K562 (cell line): ENCODE measurements around the gene KRT36. TPM values are rescaled to one million over a fixed set of nuclear protein-coding genes. Genes with fewer than 3 reads are reported as not detected.

Source experiments
- ATAC-seq: fragments of 200-7000 bp; cut with Tn5 transposase; 3 replicates; pipeline ENCODE4 v1.9.1; 2020; ENCODE audit warnings: moderate library complexity
- BruUV-seq: library from RNA; stranded (reverse); fragments of 400-500 nt; replicated peaks from 2 replicates; lab custom pipeline; 2021; lab: Mats Ljungman, UMichigan
- CTCF ChIA-PET: fragments of 300-600 bp; formaldehyde crosslinking; extraction: SDS; loops from one replicate; lab custom pipeline; 2021; ENCODE audit warnings: low intra/inter-chr PET ratio; lab: Yijun Ruan, JAX
- POLR2A ChIA-PET: fragments of 300-600, 350-650 bp; sonication (Branson Sonifier 250); formaldehyde crosslinking; extraction: SDS; loops from one replicate; lab custom pipeline; 2021; ENCODE audit warnings: antibody characterized with exemption, inconsistent platforms; lab: Yijun Ruan, JAX
- DNase-seq, 4 experiments: peaks; one replicate each; pipeline versions ENCODE4 v3.0.0 to v3.0.0-alpha.2; 2011 to 2018; ENCODE audit warnings: low spot score in 3 of 4, mixed read lengths in 3 of 4; ENCODE audit errors: extremely low read depth in 1 of 4
- FAIRE-seq: peaks from 2 replicates; lab custom pipeline; 2011; peaks lifted over from hg19 to GRCh38; lab: Jason Lieb, UNC
- H2AFZ ChIP-seq: 2 replicates; pipeline ENCODE4 v1.6.0; 2011; ENCODE audit warnings: low read depth, low read length, control low read depth, inconsistent platforms
- H3K27ac ChIP-seq: fragments of 200-600 bp; 3 replicates; pipeline ENCODE4 v1.8.0; 2011; ENCODE audit warnings: low read depth, mild to moderate bottlenecking, control low read depth, inconsistent platforms, low read length, moderate library complexity, mixed read lengths; ENCODE audit errors: extremely low read depth
- H3K27me3 ChIP-seq, 2 experiments: fragments of 300-600 bp in 1 of 2; 2 replicates in 1 of 2; 3 replicates in 1 of 2; pipeline versions ENCODE4 v1.6.0 to v1.8.0; 2011; ENCODE audit warnings: inconsistent platforms in 2 of 2, low read length in 2 of 2, mild to moderate bottlenecking in 1 of 2, mixed read lengths in 1 of 2, moderate library complexity in 1 of 2; ENCODE audit not compliant: control insufficient read depth in 2 of 2, insufficient read depth in 2 of 2
- H3K36me3 ChIP-seq: fragments of 300-600 bp; 3 replicates; pipeline ENCODE4 v1.8.0; 2011; ENCODE audit warnings: mild to moderate bottlenecking, low read length, inconsistent platforms; ENCODE audit not compliant: control insufficient read depth, insufficient read depth
- H3K4me1 ChIP-seq, 2 experiments: fragments of 200-600 bp in 1 of 2; replicated peaks in 1 of 2; 2 replicates in 1 of 2; 3 replicates in 1 of 2; pipeline versions ENCODE4 v1.5.1 to v1.8.0; 2011; ENCODE audit warnings: inconsistent platforms in 2 of 2, low read length in 2 of 2, mild to moderate bottlenecking in 1 of 2, mixed read lengths in 1 of 2, moderate library complexity in 1 of 2; ENCODE audit not compliant: control insufficient read depth in 2 of 2, insufficient read depth in 2 of 2
- H3K4me2 ChIP-seq: 2 replicates; pipeline ENCODE4 v1.6.1; 2011; ENCODE audit warnings: low read length, control low read depth, inconsistent platforms, mixed read lengths; ENCODE audit not compliant: insufficient read depth
- H3K4me3 ChIP-seq: fragments of 200-600 bp; sonication (generic), shearing (Covaris generic); 2 replicates; pipeline ENCODE4 v1.5.1; 2016; ENCODE audit warnings: control low read depth, inconsistent platforms
- H3K79me2 ChIP-seq: fragments of 200-600 bp; 3 replicates; pipeline ENCODE4 v1.8.0; 2011; ENCODE audit warnings: low read length, inconsistent platforms; ENCODE audit not compliant: control insufficient read depth, insufficient read depth
- H3K9ac ChIP-seq, 2 experiments: 2 replicates each; pipeline versions ENCODE4 v1.6.0 to v1.6.1; 2011; ENCODE audit warnings: low read depth in 2 of 2, low read length in 2 of 2, control low read depth in 1 of 2, inconsistent platforms in 1 of 2, mild to moderate bottlenecking in 1 of 2, mixed read lengths in 1 of 2; ENCODE audit not compliant: insufficient read depth in 1 of 2
- H3K9me1 ChIP-seq: one replicate; pipeline ENCODE4 v1.6.0; 2011; ENCODE audit warnings: inconsistent platforms, mild to moderate bottlenecking, low read length, moderate library complexity; ENCODE audit not compliant: control insufficient read depth, insufficient read depth
- H3K9me3 ChIP-seq: replicated peaks from 2 replicates; pipeline ENCODE4 v1.5.1; 2011; ENCODE audit warnings: low read depth, low read length, inconsistent platforms; ENCODE audit not compliant: control insufficient read depth, insufficient read depth
- H4K20me1 ChIP-seq: replicated peaks from 2 replicates; pipeline ENCODE4 v1.6.1; 2011; ENCODE audit warnings: low read length, inconsistent platforms, mixed read lengths; ENCODE audit not compliant: control insufficient read depth, insufficient read depth
- CTCF ChIP-seq, 3 experiments: IDR thresholded peaks in 2 of 3; conservative IDR thresholded peaks in 1 of 3; 2 replicates each; pipeline ENCODE4 v1.5.1; 2011 to 2012; ENCODE audit warnings: low read length in 3 of 3, mild to moderate bottlenecking in 3 of 3, control low read depth in 2 of 3, improper control_type of control experiment in 1 of 3, inconsistent platforms in 1 of 3, low read depth in 1 of 3, mixed read lengths in 1 of 3, moderate library complexity in 1 of 3; ENCODE audit not compliant: insufficient read depth in 2 of 3
- DACH1 ChIP-seq: fragments of 450-650 bp; IDR thresholded peaks from 2 replicates; pipeline ENCODE4 v1.6.1; 2018; ENCODE audit not compliant: partially characterized antibody
- ELK3 ChIP-seq: fragments of 450-650 bp; formaldehyde crosslinking; IDR thresholded peaks from 2 replicates; pipeline ENCODE4 v1.4.0; 2020; ENCODE audit warnings: mild to moderate bottlenecking
- ETS1 ChIP-seq: conservative IDR thresholded peaks from 2 replicates; pipeline ENCODE4 v1.6.1; 2011; ENCODE audit warnings: low read depth, mild to moderate bottlenecking, low read length; ENCODE audit not compliant: control insufficient read depth
- HIVEP1 ChIP-seq: fragments of 250-450 bp; sonication (Bioruptor Pico); IDR thresholded peaks from 2 replicates; pipeline ENCODE4 v1.4.0; 2020; ENCODE audit warnings: mild to moderate bottlenecking
- MEIS2 ChIP-seq: fragments of 450-650 bp; IDR thresholded peaks from 2 replicates; pipeline ENCODE4 v1.6.1; 2014; ENCODE audit warnings: mild to moderate bottlenecking; ENCODE audit not compliant: partially characterized antibody
- WGBS: fragments of 100-300 bp; shearing (Covaris generic); methylation state at CpG from one replicate; pipeline ENCODE4 v1.1.6; 2016; ENCODE audit warnings: low coverage, mixed read lengths; ENCODE audit not compliant: insufficient coverage; ENCODE audit errors: missing lambda C conversion rate; 5-methylcytosine and 5-hydroxymethylcytosine counted together
- in situ Hi-C: fragments of 300-500 bp; cut with MboI; formaldehyde crosslinking; loops from 4 replicates; pipeline ENCODE4 v1.15.0; 2018; ENCODE audit warnings: inconsistent platforms, mixed read lengths
- intact Hi-C: fragments of 100-400 bp; cut with micrococcal nuclease; formaldehyde crosslinking; loops from 2 replicates; pipeline ENCODE4 v1.14.2; 2022
- polyA plus RNA-seq, 8 experiments: library from polyadenylated mRNA; depleted of rRNA in 4 of 8; stranded (reverse) in 5 of 8; unstranded in 3 of 8; fragments of >200 nt; fragmentation: Nextera tagmentation in 2 of 8; fragmentation: Illumina TruSeq in 1 of 8; extraction: Ambion mirVana in 2 of 8; extraction: Trizol in 1 of 8; gene quantifications; 2 replicates each; pipeline versions ENCODE4 v1.2.1 to v1.2.3, GENCODE V29; 2011 to 2014; ENCODE audit warnings: inconsistent platforms in 1 of 8, missing spikeins in 1 of 8
- total RNA-seq, 7 experiments: library from RNA; depleted of rRNA in 6 of 7; stranded (reverse); fragments of >200 nt in 6 of 7; fragmentation: Illumina TruSeq in 2 of 7; extraction: Trizol in 2 of 7; gene quantifications; 2 replicates each; pipeline versions ENCODE4 v1.2.1 to v1.2.3, GENCODE V29; 2011 to 2021; ENCODE audit warnings: low replicate concordance in 1 of 7

Gene KRT36
- total and polyA plus RNA-seq, 9 of the 15 experiments (the other 6 are each of a cell fraction or from before 2014, with no cell fraction given) = 0.04 TPM; not detected in 8

- H4K20me1 ChIP-seq = no peaks in the 10 kb centered on the region
- H2AFZ ChIP-seq = no peak overlapping the region
- H3K4me3 ChIP-seq = no peak overlapping the region
- H3K9ac ChIP-seq = no peak overlapping the region
- BruUV-seq = no TSS peak
- no peak overlapping the region for H3K4me2 ChIP-seq
- H3K9me1 ChIP-seq = no peaks in the 10 kb centered on the region
- in situ Hi-C loops (no loop called here), intact Hi-C loops (no loop called here)
- H3K79me2 ChIP-seq = no peaks in the 10 kb centered on the region
- peaks cover 0 to 10% of the 10 kb centered on the region in 2 experiments; a peak in 2 of 5 replicates for H3K27me3 ChIP-seq
- no peaks in the 10 kb centered on the region; the same call in 1 of the 2 replicates for H3K9me3 ChIP-seq
- no peak overlapping the region for H3K27ac ChIP-seq
- FAIRE-seq = no peak
- ChIA-PET CTCF (no interaction called here), POLR2A (no interaction called here)
- no peak for ATAC-seq
- H3K36me3 ChIP-seq = no peaks in the 10 kb centered on the region
- 3% methylated on average over 3 of the region's 3 CpGs for WGBS
- no peak for DNase-seq
- no peaks in the 10 kb centered on the region; a peak in 1 of 5 replicates for H3K4me1 ChIP-seq
- TF ChIP-seq HIVEP1 (CRISPR knock-in tag) = no peak
- no peak for TF ChIP-seq MEIS2
- TF ChIP-seq ETS1 = no peak
- no peak for TF ChIP-seq ELK3 (CRISPR knock-in tag)
- no peak for TF ChIP-seq DACH1
- peak in 2 of 3 experiments; percentile 17 to 27; a peak in 2 of 6 replicates for TF ChIP-seq CTCF (IDR thresholded peaks at IDR 0.05 in 2 of 3, conservative IDR thresholded peaks at IDR 0.05 in 1 of 3; ENCODE audit: insufficient read depth in 2 of 3, low read depth in 1 of 3, low read length in 3 of 3)
These were observed 33.5 kb downstream of the KRT36 start for GRCh38 chr17:41456204-41456603.
